ENCODE results near the gene CTAGE6.
"Not testable (repeated sequence)": the region's sequence is repeated elsewhere in the genome, so short reads cannot be mapped to it uniquely, and the experiment has no call there.

CTAGE6 gene

DNA sequence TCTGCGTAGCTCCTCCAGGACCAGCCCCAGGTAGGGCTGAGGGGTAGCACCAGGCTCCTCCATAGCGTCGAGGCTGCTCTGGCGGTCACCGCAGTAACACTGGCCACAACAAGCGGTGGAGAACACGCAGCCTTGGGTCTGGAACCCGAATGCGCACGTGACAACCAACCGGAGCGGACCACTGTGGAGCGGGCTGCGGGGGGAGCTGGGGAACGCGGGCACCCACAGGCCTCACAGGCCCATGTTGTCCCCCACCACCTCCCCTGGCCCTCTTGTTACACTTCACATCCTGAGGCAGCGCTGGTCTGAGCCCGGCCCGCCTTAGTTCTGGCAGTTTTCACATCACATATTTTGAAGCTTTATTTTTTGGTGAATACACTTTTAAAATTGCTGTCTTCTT, at the start of gene CTAGE6:
Gene CTAGE6 (minus strand): TSS at position 101 of the 400 bp plus-strand sequence. CDS start 38 bp downstream, at position 63.
- in situ Hi-C loops (cut with HindIII; ENCODE audit: low sequenced_read_pairs); DNase-seq (ENCODE audit: low read depth); H3K4me3 ChIP-seq (ENCODE audit: low read depth, low read length): not testable (repeated sequence)

- in situ Hi-C loops (cut with HindIII; ENCODE audit: low sequenced_read_pairs); DNase-seq (ENCODE audit: low read depth); H3K4me3 ChIP-seq (ENCODE audit: low read depth, low read length): not testable (repeated sequence)
Measured at GRCh38 chr7:143806664-143807071, 49.2 kb upstream of the CTAGE6 start.

DNA sequence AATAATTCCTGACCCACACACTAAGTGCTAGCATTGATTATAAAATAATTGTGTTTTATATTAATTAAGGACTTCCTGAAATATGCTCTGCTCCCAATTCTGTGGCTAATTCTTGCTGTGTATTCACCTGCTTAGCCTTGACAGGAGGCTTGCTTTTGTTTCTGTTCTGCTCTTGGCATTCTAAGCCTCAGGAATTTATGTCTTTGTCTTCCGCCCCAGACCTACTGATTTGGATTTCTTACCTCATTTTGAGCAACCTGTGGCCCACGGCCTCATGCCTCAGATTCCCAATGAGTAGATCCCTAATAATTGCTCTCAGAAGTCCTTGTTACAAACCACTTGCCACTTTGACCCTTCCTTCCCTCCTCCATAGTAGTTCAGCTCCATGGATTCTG, 40.4 kb upstream of the CTAGE6 start:
- H3K4me3 ChIP-seq (ENCODE audit: low read depth, low read length); DNase-seq (ENCODE audit: low read depth); in situ Hi-C loops (cut with HindIII; ENCODE audit: low sequenced_read_pairs): not testable (repeated sequence)

GRCh38 chr7:143797119-143797895, 39.8 kb upstream of the CTAGE6 start:
- DNase-seq (ENCODE audit: low read depth); H3K4me3 ChIP-seq (ENCODE audit: low read depth, low read length); in situ Hi-C loops (cut with HindIII; ENCODE audit: low sequenced_read_pairs): not testable (repeated sequence)

DNA sequence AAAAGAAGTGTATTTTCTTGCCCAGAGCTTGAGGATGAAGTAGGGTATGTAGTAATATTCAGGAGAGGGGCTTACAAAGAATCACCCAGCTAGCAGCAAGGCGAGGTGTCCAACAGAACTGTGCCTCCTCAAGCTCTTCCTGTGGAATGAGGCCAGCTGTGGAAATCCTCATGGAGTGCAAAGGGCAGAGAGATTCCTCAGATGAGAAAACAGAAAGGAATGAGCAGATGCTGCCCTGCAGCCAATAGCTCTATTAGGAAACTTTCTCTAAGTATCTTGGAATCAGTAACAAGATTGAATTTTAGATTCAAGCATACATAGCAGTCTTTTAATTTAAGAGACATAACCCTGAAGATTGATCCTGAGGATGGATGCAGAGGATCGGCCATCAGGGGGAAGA, 38.2 kb upstream of the CTAGE6 start:
- H3K4me3 ChIP-seq (ENCODE audit: low read depth, low read length); DNase-seq (ENCODE audit: low read depth); in situ Hi-C loops (cut with HindIII; ENCODE audit: low sequenced_read_pairs): not testable (repeated sequence)

GRCh38 chr7:143792633-143793032, 35.1 kb upstream of the CTAGE6 start:
- in situ Hi-C loops (cut with HindIII; ENCODE audit: low sequenced_read_pairs); DNase-seq (ENCODE audit: low read depth); H3K4me3 ChIP-seq (ENCODE audit: low read depth, low read length): not testable (repeated sequence)

DNA sequence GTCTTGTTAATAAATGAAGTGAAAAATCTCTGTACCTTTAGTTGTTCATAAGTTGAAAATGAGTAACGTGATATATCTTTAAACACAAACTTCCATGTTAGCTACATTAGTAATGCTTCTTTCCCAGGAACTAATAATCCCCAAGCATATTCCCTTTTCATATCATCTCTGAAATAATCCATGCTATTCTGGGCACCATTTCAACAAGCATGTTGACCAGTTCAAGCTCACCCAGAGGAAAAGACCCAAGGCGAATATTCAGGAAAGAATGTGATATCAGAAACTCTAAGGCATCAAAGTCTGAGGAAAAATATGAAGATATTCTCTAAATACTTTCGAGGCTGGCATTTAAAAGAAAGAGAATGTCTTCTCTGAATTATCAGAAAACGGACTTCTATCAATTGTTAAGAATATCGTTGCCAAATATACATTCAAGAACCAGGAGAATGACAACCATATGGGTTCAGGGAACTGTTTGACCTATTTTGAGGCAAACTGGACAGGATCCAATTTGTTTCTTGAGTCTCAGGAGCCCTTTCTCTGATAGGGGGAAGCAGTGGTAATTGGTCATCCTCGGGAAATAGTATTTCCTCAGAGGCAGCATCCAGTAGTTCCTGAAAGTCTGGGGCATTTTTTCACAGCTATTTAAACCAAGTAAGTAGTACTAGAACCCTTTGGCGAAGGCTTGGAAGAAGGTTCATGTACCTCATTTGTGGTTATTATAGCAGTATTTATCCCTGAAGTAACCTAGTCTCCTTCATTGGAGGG, 28.1 kb upstream of the CTAGE6 start:
- DNase-seq (ENCODE audit: low read depth); H3K4me3 ChIP-seq (ENCODE audit: low read depth, low read length); in situ Hi-C loops (cut with HindIII; ENCODE audit: low sequenced_read_pairs): not testable (repeated sequence)

DNA sequence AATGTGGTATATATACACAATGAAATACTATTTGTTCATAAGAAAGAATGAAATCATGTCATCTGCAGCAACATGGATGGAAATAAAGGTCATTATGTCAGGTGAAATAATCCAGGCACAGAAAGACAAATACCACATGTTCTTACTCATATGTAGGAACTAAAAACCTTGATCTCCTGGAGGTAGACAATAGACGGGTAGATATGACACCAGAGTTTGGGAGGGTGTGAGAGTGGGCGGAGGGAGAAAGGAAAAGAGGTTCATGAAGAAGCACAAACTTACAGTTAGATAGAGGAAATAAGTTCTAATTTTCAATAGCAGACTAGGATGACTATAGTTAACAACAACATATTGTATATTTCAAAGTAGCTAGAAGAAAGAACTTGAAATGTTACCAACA, 22.1 kb upstream of the CTAGE6 start:
- in situ Hi-C loops (cut with HindIII; ENCODE audit: low sequenced_read_pairs); H3K4me3 ChIP-seq (ENCODE audit: low read depth, low read length); DNase-seq (ENCODE audit: low read depth): not testable (repeated sequence)

DNA sequence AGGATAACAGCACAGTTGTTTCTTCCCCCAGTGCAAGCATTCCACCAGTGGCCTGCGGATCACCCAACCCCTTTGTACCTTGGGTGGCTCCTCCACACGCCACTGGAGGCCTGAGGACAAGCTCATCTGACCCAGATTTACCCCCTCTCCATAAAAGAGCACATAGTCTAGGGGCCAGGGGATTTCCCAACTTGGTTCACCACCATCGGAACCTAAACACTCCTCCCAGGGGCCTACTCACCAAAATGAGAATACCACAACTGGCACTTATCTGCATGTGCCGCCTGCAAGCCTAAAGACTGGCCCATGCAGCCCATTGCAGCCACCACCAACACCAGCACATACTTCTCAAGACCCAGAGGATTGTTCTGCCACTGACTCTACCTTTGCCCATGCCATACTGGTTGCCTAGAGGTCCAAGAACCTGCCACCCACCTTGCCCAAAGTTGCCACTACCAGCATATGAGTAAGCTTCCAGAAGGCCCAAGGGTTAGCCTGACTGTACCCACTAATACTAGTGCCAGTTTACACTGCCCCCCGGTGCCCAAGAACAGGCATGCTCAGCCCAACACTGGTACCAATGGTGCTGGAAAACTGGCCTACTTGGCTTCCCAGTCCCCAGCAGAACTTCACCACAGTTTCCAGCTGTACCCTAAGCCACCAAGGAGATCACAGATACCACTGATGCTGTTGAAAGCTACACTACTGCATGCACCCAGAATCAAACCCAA, 15.4 kb upstream of the CTAGE6 start:
- in situ Hi-C loops (cut with HindIII; ENCODE audit: low sequenced_read_pairs); H3K4me3 ChIP-seq (ENCODE audit: low read depth, low read length); DNase-seq (ENCODE audit: low read depth): not testable (repeated sequence)

GRCh38 chr7:143767531-143767930, 10.0 kb upstream of the CTAGE6 start:
- in situ Hi-C loops (cut with HindIII; ENCODE audit: low sequenced_read_pairs); H3K4me3 ChIP-seq (ENCODE audit: low read depth, low read length); DNase-seq (ENCODE audit: low read depth): not testable (repeated sequence)

DNA sequence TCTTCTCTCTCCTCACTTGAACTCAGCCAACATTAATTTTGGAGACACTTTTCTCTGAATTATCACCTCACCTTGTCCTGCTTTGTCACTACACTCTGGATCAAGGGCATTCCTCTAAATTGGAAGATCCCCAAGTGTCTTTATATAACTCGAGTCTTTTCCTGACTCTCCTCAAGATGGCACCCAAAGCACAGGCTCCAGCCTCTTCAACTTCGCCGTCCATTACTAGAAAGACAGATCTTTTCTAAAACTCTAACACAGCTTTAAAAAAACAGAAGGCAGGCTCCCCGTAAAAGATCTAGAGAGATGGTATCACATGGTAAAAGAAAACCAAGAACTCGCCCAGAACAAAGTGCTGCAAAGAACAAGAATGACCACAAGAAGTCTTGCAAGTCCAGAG, 8.2 kb upstream of the CTAGE6 start:
- H3K4me3 ChIP-seq (ENCODE audit: low read depth, low read length); DNase-seq (ENCODE audit: low read depth); in situ Hi-C loops (cut with HindIII; ENCODE audit: low sequenced_read_pairs): not testable (repeated sequence)

- in situ Hi-C loops (cut with HindIII; ENCODE audit: low sequenced_read_pairs); H3K4me3 ChIP-seq (ENCODE audit: low read depth, low read length); DNase-seq (ENCODE audit: low read depth): not testable (repeated sequence)
Measured at GRCh38 chr7:143763065-143763464, 5.6 kb upstream of the CTAGE6 start.

GRCh38 chr7:143745340-143745739, 12.2 kb downstream of the CTAGE6 start:
- DNase-seq (ENCODE audit: low read depth); in situ Hi-C loops (cut with HindIII; ENCODE audit: low sequenced_read_pairs); H3K4me3 ChIP-seq (ENCODE audit: low read depth, low read length): not testable (repeated sequence)
